H1 (cell line): ENCODE measurements around the gene MPRIP. TPM values are rescaled to one million over a fixed set of nuclear protein-coding genes. Genes with fewer than 3 reads are reported as not detected.

Experiments
- ATF2 ChIP-seq: IDR thresholded peaks from 2 replicates; pipeline ENCODE4 v1.6.1; 2012; ENCODE audit warnings: low read length, inconsistent platforms
- CHD7 ChIP-seq: fragments of 300-600 bp; sonication (generic); IDR thresholded peaks from 2 replicates; pipeline ENCODE4 v1.7.1; 2012; ENCODE audit warnings: low read length, moderate library complexity, mild to moderate bottlenecking, inconsistent platforms; ENCODE audit not compliant: insufficient replicate concordance
- MAFK ChIP-seq: IDR thresholded peaks from 2 replicates; pipeline ENCODE4 v1.6.1; 2012; ENCODE audit warnings: low read depth, mild to moderate bottlenecking, improper control_type of control experiment, low read length
- NANOG ChIP-seq: IDR thresholded peaks from 2 replicates; pipeline ENCODE4 v1.6.1; 2011; ENCODE audit warnings: low read length, low read depth, mild to moderate bottlenecking, inconsistent platforms; ENCODE audit not compliant: insufficient read depth, poor library complexity, severe bottlenecking
- SIN3A ChIP-seq, 2 experiments: IDR thresholded peaks in 1 of 2; conservative IDR thresholded peaks in 1 of 2; 2 replicates each; pipeline ENCODE4 v1.6.1; 2011 to 2012; ENCODE audit warnings: low read length in 2 of 2, improper control_type of control experiment in 1 of 2, low read depth in 1 of 2, mild to moderate bottlenecking in 1 of 2
- SIX5 ChIP-seq: IDR thresholded peaks from 2 replicates; pipeline ENCODE4 v1.6.1; 2011; ENCODE audit warnings: mild to moderate bottlenecking, low read depth, low read length
- polyA plus RNA-seq, 7 experiments: library from polyadenylated mRNA; depleted of rRNA in 3 of 7; stranded (reverse) in 5 of 7; unstranded in 2 of 7; fragments of >200 nt in 5 of 7; fragments of 200-250 nt in 2 of 7; gene quantifications; 1 replicate in 5 of 7; 2 replicates in 1 of 7; 4 replicates in 1 of 7; pipeline versions ENCODE4 v1.2.1 to v1.2.3, GENCODE V29; 2011 to 2013; ENCODE audit warnings: missing spikeins in 2 of 7, mixed read lengths in 2 of 7
- total RNA-seq: library from RNA; stranded (reverse); fragmentation: NEBNext Ultra II Directional; extraction: Animal tissue kit (Norgen Biotek cat#: 25700); gene quantifications from 2 replicates; pipeline ENCODE4 v1.2.1, GENCODE V29; 2021

Gene MPRIP
- total and polyA plus RNA-seq, 2 of the 8 experiments (the other 6 are each of a cell fraction or from before 2014, with no cell fraction given), result 48.6 to 146 TPM

GRCh38 chr17:17025621-17026020, 16.6 kb upstream of the MPRIP start (continued):
- TF ChIP-seq CHD7 (no peak), ATF2 (no peak), MAFK (no peak), SIN3A (conservative IDR thresholded peaks at IDR 0.05 in 1 of 2, IDR thresholded peaks at IDR 0.05 in 1 of 2; ENCODE audit: low read depth in 1 of 2, low read length in 2 of 2) (no peak), NANOG (no peak), SIX5 (no peak)
